Stimulated activated CD4-positive, alpha-beta T cell treated with anti-CD3 and anti-CD28 coated beads, Interleukin-4, amount 100 ng/mL, for 48 hours (primary cell): ENCODE measurements around the gene PALM3.
"Not testable (repeated sequence)": the region's sequence is repeated elsewhere in the genome, so short reads cannot be mapped to it uniquely, and the experiment has no call there.

Experiments used
- DNase-seq, 2 donors: peaks; one replicate each; pipeline ENCODE4 v3.0.0-alpha.2; 2020; ENCODE audit warnings: low read depth in 2 of 2

PALM3 gene

GRCh38 chr19:14059652-14060155 is 2.2 kb downstream of the PALM3 start:
- DNase-seq: no peak

- DNase-seq: peak in 1 of 2 donors; percentile 45
Observed at GRCh38 chr19:14059093-14059480, 2.8 kb downstream of the PALM3 start.

GRCh38 chr19:14058182-14059092 is 3.4 kb downstream of the PALM3 start:
- DNase-seq: no peak

GRCh38 chr19:14056741-14057356 is 5.0 kb downstream of the PALM3 start:
- DNase-seq: no peak

GRCh38 chr19:14056069-14056666 is 5.7 kb downstream of the PALM3 start:
- DNase-seq: no peak

- DNase-seq: no peak
Observed at GRCh38 chr19:14055396-14055795, 6.5 kb downstream of the PALM3 start.

GRCh38 chr19:14054721-14055120 is 7.2 kb downstream of the PALM3 start:
- no peak for DNase-seq

GRCh38 chr19:14054099-14054498 is 7.8 kb downstream of the PALM3 start:
- no peak for DNase-seq

GRCh38 chr19:14053500-14053899 is 8.4 kb downstream of the PALM3 start:
- DNase-seq: no peak

GRCh38 chr19:14053032-14053431 is 8.8 kb downstream of the PALM3 start:
- no peak for DNase-seq

GRCh38 chr19:14052470-14052869 is 9.4 kb downstream of the PALM3 start:
- no peak for DNase-seq

- no peak for DNase-seq
Observed at GRCh38 chr19:14051980-14052379, 9.9 kb downstream of the PALM3 start.

- not testable (repeated sequence) for DNase-seq
Observed at GRCh38 chr19:14050961-14051360, 10.9 kb downstream of the PALM3 start.

- no peak for DNase-seq
Observed at GRCh38 chr19:14050512-14050911, 11.4 kb downstream of the PALM3 start.

GRCh38 chr19:14048443-14049153 is 13.3 kb downstream of the PALM3 start:
- peak; percentile 62 to 79 for DNase-seq

- DNase-seq: not testable (repeated sequence)
Observed at GRCh38 chr19:14047866-14048265, 14.0 kb downstream of the PALM3 start.

- DNase-seq: not testable (repeated sequence)
Observed at GRCh38 chr19:14042659-14043608, 18.9 kb downstream of the PALM3 start.

- no peak for DNase-seq
Observed at GRCh38 chr19:14039181-14039580, 22.7 kb downstream of the PALM3 start.

- no peak for DNase-seq
Observed at GRCh38 chr19:14035706-14036105, 26.2 kb downstream of the PALM3 start.

GRCh38 chr19:14035159-14035558 is 26.7 kb downstream of the PALM3 start:
- DNase-seq: not testable (repeated sequence)

GRCh38 chr19:14033946-14034345 is 27.9 kb downstream of the PALM3 start:
- no peak for DNase-seq
